KMS-11 (cell line): ENCODE results near the gene NPFFR1.

Source experiments
- H2AFZ ChIP-seq: fragments of 200-600 bp; sonication (generic); 2 replicates; pipeline ENCODE4 v1.6.1; 2016; ENCODE audit warnings: antibody characterized with exemption, mixed run types, low read depth
- H3K27ac ChIP-seq: fragments of 200-600 bp; sonication (generic); 2 replicates; pipeline ENCODE4 v1.6.1; 2016; ENCODE audit warnings: mild to moderate bottlenecking, mixed run types
- H3K27me3 ChIP-seq: fragments of 200-600 bp; sonication (generic); 2 replicates; pipeline ENCODE4 v1.6.1; 2017; ENCODE audit warnings: mild to moderate bottlenecking, low read depth, mixed run types, moderate library complexity; ENCODE audit not compliant: insufficient read depth
- H3K36me3 ChIP-seq: fragments of 200-600 bp; sonication (generic); 2 replicates; pipeline ENCODE4 v1.6.1; 2017; ENCODE audit warnings: mild to moderate bottlenecking, mixed run types; ENCODE audit not compliant: insufficient read depth
- H3K4me1 ChIP-seq: fragments of 200-600 bp; sonication (generic); 2 replicates; pipeline ENCODE4 v1.6.1; 2016; ENCODE audit warnings: mild to moderate bottlenecking, low read depth, mixed run types; ENCODE audit not compliant: poor library complexity, severe bottlenecking
- H3K4me2 ChIP-seq: fragments of 200-600 bp; sonication (generic); 2 replicates; pipeline ENCODE4 v1.7.0; 2016; ENCODE audit warnings: mild to moderate bottlenecking, mixed run types
- H3K4me3 ChIP-seq: fragments of 200-600 bp; sonication (generic); IDR thresholded peaks from 2 replicates; pipeline ENCODE4 v1.6.1; 2017; ENCODE audit warnings: low read depth, low read length, mixed read lengths; ENCODE audit not compliant: insufficient read depth
- H3K79me2 ChIP-seq: fragments of 200-600 bp; sonication (generic); 2 replicates; pipeline ENCODE4 v1.6.1; 2016; ENCODE audit warnings: low read depth, mixed run types; ENCODE audit not compliant: insufficient read depth
- H3K9ac ChIP-seq: fragments of 200-600 bp; sonication (generic); 2 replicates; pipeline ENCODE4 v1.6.1; 2016; ENCODE audit warnings: mild to moderate bottlenecking, mixed run types
- H4K20me1 ChIP-seq: fragments of 200-600 bp; sonication (generic); 2 replicates; pipeline ENCODE4 v1.6.1; 2016; ENCODE audit warnings: mild to moderate bottlenecking, mixed run types; ENCODE audit not compliant: insufficient read depth
- CTCF ChIP-seq: fragments of 200-600 bp; sonication (generic); conservative IDR thresholded peaks from 2 replicates; pipeline ENCODE4 v1.6.1; 2017; ENCODE audit warnings: low read depth, mild to moderate bottlenecking, antibody characterized with exemption, low read length, moderate library complexity, mixed read lengths

Gene NPFFR1

GRCh38 chr10:70293169-70293843 is 9.5 kb upstream of the NPFFR1 start:
- Histone ChIP-seq H3K27me3 (no peaks in the 10 kb centered on the region), H4K20me1 (no peaks in the 10 kb centered on the region), H2AFZ (no peak overlapping the region), H3K4me2 (no peak overlapping the region), H3K4me1 (peaks cover 9% of the 10 kb centered on the region), H3K9ac (no peak overlapping the region), H3K36me3 (no peaks in the 10 kb centered on the region), H3K27ac (no peak overlapping the region), H3K4me3 (no peak overlapping the region), H3K79me2 (no peaks in the 10 kb centered on the region)
- TF ChIP-seq CTCF = no peak

GRCh38 chr10:70292004-70292403 is 8.2 kb upstream of the NPFFR1 start:
- no peak for TF ChIP-seq CTCF
- no peak overlapping the region for H3K4me3 ChIP-seq

GRCh38 chr10:70289739-70290138 is 5.9 kb upstream of the NPFFR1 start:
- Histone ChIP-seq H3K4me2 (no peak overlapping the region), H3K4me3 (no peak overlapping the region), H2AFZ (no peak overlapping the region), H3K27ac (no peak overlapping the region), H3K4me1 (peaks cover 9% of the 10 kb centered on the region), H4K20me1 (no peaks in the 10 kb centered on the region), H3K79me2 (no peaks in the 10 kb centered on the region), H3K9ac (no peak overlapping the region), H3K36me3 (no peaks in the 10 kb centered on the region), H3K27me3 (no peaks in the 10 kb centered on the region)
- no peak for TF ChIP-seq CTCF

More at GRCh38 chr10:70292004-70292403, 8.2 kb upstream of the NPFFR1 start:
- Histone ChIP-seq H4K20me1 (no peaks in the 10 kb centered on the region), H3K36me3 (no peaks in the 10 kb centered on the region), H3K9ac (no peak overlapping the region), H3K4me1 (peaks cover 9% of the 10 kb centered on the region), H3K27ac (no peak overlapping the region), H3K27me3 (no peaks in the 10 kb centered on the region), H2AFZ (no peak overlapping the region), H3K4me2 (no peak overlapping the region), H3K79me2 (no peaks in the 10 kb centered on the region)

- Histone ChIP-seq H3K4me3 (no peak overlapping the region), H3K36me3 (no peaks in the 10 kb centered on the region), H3K27ac (no peak overlapping the region), H3K27me3 (no peaks in the 10 kb centered on the region), H3K79me2 (no peaks in the 10 kb centered on the region), H3K4me1 (no peaks in the 10 kb centered on the region), H3K9ac (no peak overlapping the region), H3K4me2 (no peak overlapping the region), H2AFZ (no peak overlapping the region), H4K20me1 (no peaks in the 10 kb centered on the region)
- TF ChIP-seq CTCF = no peak
Observed at GRCh38 chr10:70286616-70287015, 2.8 kb upstream of the NPFFR1 start.
